KMS-11 (cell line): Measurements from ENCODE around the gene RIBC2.
A peak's percentile ranks its signal among the peaks of the same experiment; 100 is the strongest.

ENCODE experiments used
- H2AFZ ChIP-seq: fragments of 200-600 bp; sonication (generic); 2 replicates; pipeline ENCODE4 v1.6.1; 2016; ENCODE audit warnings: antibody characterized with exemption, mixed run types, low read depth
- H3K27ac ChIP-seq: fragments of 200-600 bp; sonication (generic); 2 replicates; pipeline ENCODE4 v1.6.1; 2016; ENCODE audit warnings: mild to moderate bottlenecking, mixed run types
- H3K27me3 ChIP-seq: fragments of 200-600 bp; sonication (generic); 2 replicates; pipeline ENCODE4 v1.6.1; 2017; ENCODE audit warnings: mild to moderate bottlenecking, low read depth, mixed run types, moderate library complexity; ENCODE audit not compliant: insufficient read depth
- H3K36me3 ChIP-seq: fragments of 200-600 bp; sonication (generic); 2 replicates; pipeline ENCODE4 v1.6.1; 2017; ENCODE audit warnings: mild to moderate bottlenecking, mixed run types; ENCODE audit not compliant: insufficient read depth
- H3K4me1 ChIP-seq: fragments of 200-600 bp; sonication (generic); 2 replicates; pipeline ENCODE4 v1.6.1; 2016; ENCODE audit warnings: mild to moderate bottlenecking, low read depth, mixed run types; ENCODE audit not compliant: poor library complexity, severe bottlenecking
- H3K4me2 ChIP-seq: fragments of 200-600 bp; sonication (generic); 2 replicates; pipeline ENCODE4 v1.7.0; 2016; ENCODE audit warnings: mild to moderate bottlenecking, mixed run types
- H3K4me3 ChIP-seq: fragments of 200-600 bp; sonication (generic); IDR thresholded peaks from 2 replicates; pipeline ENCODE4 v1.6.1; 2017; ENCODE audit warnings: low read depth, low read length, mixed read lengths; ENCODE audit not compliant: insufficient read depth
- H3K79me2 ChIP-seq: fragments of 200-600 bp; sonication (generic); 2 replicates; pipeline ENCODE4 v1.6.1; 2016; ENCODE audit warnings: low read depth, mixed run types; ENCODE audit not compliant: insufficient read depth
- H3K9ac ChIP-seq: fragments of 200-600 bp; sonication (generic); 2 replicates; pipeline ENCODE4 v1.6.1; 2016; ENCODE audit warnings: mild to moderate bottlenecking, mixed run types
- H4K20me1 ChIP-seq: fragments of 200-600 bp; sonication (generic); 2 replicates; pipeline ENCODE4 v1.6.1; 2016; ENCODE audit warnings: mild to moderate bottlenecking, mixed run types; ENCODE audit not compliant: insufficient read depth
- CTCF ChIP-seq: fragments of 200-600 bp; sonication (generic); conservative IDR thresholded peaks from 2 replicates; pipeline ENCODE4 v1.6.1; 2017; ENCODE audit warnings: low read depth, mild to moderate bottlenecking, antibody characterized with exemption, low read length, moderate library complexity, mixed read lengths

Gene RIBC2

DNA sequence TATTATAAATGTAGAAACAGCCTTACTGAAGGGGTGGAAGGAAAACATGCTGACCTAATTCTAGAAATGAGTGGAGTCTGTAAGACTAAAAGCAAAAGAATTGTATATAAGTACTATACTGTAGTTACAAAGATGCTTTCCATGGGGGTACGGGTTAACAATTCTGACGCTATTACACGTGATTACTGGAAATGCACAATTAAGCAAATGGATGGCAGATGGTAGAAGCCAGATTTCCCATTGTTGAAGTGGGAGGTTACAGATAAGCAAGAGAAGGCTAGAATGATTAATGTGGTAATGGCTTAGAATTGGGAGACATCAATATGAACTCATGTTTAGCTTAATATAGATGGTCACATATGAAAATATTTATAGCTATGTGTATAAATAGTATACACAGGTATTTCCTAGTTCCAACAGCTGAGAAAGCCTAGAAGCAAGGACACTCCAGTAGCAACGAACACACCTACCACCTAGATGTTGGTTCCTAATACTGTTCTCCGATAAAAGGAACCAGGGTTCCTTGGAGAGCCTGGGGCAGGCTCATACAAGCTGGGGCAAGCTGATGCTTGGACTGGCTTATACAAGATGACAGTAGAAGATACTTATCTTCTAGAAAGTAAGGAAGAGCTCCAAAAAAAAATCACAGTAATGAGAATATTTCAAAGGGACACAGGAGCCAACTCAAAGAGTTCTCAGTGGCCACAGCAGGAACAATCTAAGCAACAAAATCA, 13.6 kb upstream of the RIBC2 start:
- Histone ChIP-seq H3K4me3 (no peak overlapping the region), H3K4me2 (no peak overlapping the region), H3K27ac (no peak overlapping the region), H3K79me2 (no peaks in the 10 kb centered on the region), H3K9ac (no peak overlapping the region), H3K4me1 (no peaks in the 10 kb centered on the region), H3K36me3 (no peaks in the 10 kb centered on the region), H4K20me1 (no peaks in the 10 kb centered on the region), H3K27me3 (no peaks in the 10 kb centered on the region), H2AFZ (no peak overlapping the region)
- no peak for TF ChIP-seq CTCF

GRCh38 chr22:45402466-45402985, 11.0 kb upstream of the RIBC2 start:
- no peak overlapping the region for H3K27ac ChIP-seq
- no peaks in the 10 kb centered on the region for H4K20me1 ChIP-seq
- H3K4me1 ChIP-seq: no peaks in the 10 kb centered on the region
- no peak overlapping the region for H2AFZ ChIP-seq
- H3K9ac ChIP-seq: no peak overlapping the region
- no peak for TF ChIP-seq CTCF
- no peaks in the 10 kb centered on the region for H3K27me3 ChIP-seq
- H3K4me3 ChIP-seq: no peak overlapping the region
- no peaks in the 10 kb centered on the region for H3K36me3 ChIP-seq
- H3K4me2 ChIP-seq: no peak overlapping the region
- no peaks in the 10 kb centered on the region for H3K79me2 ChIP-seq

DNA sequence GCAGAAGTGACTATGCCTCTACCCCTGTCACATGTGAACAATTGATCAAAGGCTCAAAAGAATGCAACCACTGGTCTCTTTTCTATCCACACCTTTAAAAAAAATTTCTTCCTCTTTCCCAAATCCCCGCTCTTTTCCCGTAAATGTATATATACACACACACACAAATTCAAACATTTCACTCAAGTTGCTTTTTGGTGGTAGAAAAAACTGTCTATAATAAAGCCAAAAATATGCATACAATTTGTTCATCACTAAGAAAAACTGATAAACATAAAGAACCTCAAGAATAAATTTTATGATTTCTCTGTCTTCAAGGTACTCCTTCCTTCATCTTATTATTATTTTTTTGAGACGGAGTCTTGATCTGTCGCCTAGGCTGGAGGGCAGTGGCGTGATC, 5.7 kb upstream of the RIBC2 start:
- no peaks in the 10 kb centered on the region for H3K36me3 ChIP-seq
- no peak overlapping the region for H2AFZ ChIP-seq
- TF ChIP-seq CTCF: no peak
- no peaks in the 10 kb centered on the region for H3K27me3 ChIP-seq
- H3K9ac ChIP-seq: no peak overlapping the region
- no peaks in the 10 kb centered on the region for H3K79me2 ChIP-seq
- no peaks in the 10 kb centered on the region for H3K4me1 ChIP-seq
- H3K27ac ChIP-seq: no peak overlapping the region
- H3K4me2 ChIP-seq: no peak overlapping the region
- H4K20me1 ChIP-seq: no peaks in the 10 kb centered on the region
- H3K4me3 ChIP-seq: no peak overlapping the region

GRCh38 chr22:45413013-45413367, 503 bp upstream of the RIBC2 start:
- Histone ChIP-seq H3K4me1 (no peaks in the 10 kb centered on the region), H3K4me3 (no peak overlapping the region), H3K27ac (no peak overlapping the region), H3K27me3 (peaks cover 2% of the 10 kb centered on the region; the same call in 1 of the 2 replicates), H3K79me2 (no peaks in the 10 kb centered on the region), H3K4me2 (no peak overlapping the region), H3K36me3 (no peaks in the 10 kb centered on the region), H2AFZ (no peak overlapping the region; the same call in 1 of the 2 replicates), H4K20me1 (no peaks in the 10 kb centered on the region), H3K9ac (peak overlapping the region; percentile 75; the same call in 1 of the 2 replicates)
- no peak for TF ChIP-seq CTCF
